GM06990 (cell line): ENCODE data around the gene CCNT1.

Source experiments
- DNase-seq: peaks from one replicate; pipeline ENCODE4 v3.0.0-alpha.2; 2011; ENCODE audit not compliant: insufficient read length; ENCODE audit errors: extremely low read depth
- H3K27me3 ChIP-seq: replicated peaks from 2 replicates; pipeline ENCODE4 v1.6.0; 2011; ENCODE audit warnings: low read length; ENCODE audit not compliant: control insufficient read depth, insufficient read depth
- H3K36me3 ChIP-seq: 2 replicates; pipeline ENCODE4 v1.5.1; 2011; ENCODE audit warnings: low read length; ENCODE audit not compliant: control insufficient read depth, insufficient read depth
- H3K4me3 ChIP-seq: replicated peaks from 2 replicates; pipeline ENCODE4 v1.5.1; 2011; ENCODE audit warnings: low read depth, mild to moderate bottlenecking, control low read depth, low read length
- CTCF ChIP-seq: IDR thresholded peaks from 2 replicates; pipeline ENCODE4 v1.5.1; 2011; ENCODE audit warnings: low read length, control low read depth, mild to moderate bottlenecking, inconsistent platforms; ENCODE audit not compliant: insufficient read depth, poor library complexity, severe bottlenecking

The CCNT1 gene

GRCh38 chr12:48716493-48717251 lies at the start of gene CCNT1:
Gene CCNT1 (minus strand): TSS chr12:48716707. CDS start chr12:48716675, 32 bp downstream.
- peak within 1 kb of the TSS; percentile 83 for H3K4me3 ChIP-seq
- DNase-seq = peak; percentile 99
- no peak for TF ChIP-seq CTCF

GRCh38 chr12:48765753-48766162 lies 49.3 kb upstream of the CCNT1 start:
- no peak for TF ChIP-seq CTCF
- Histone ChIP-seq H3K27me3 (no peaks in the 10 kb centered on the region; the same call in 1 of the 2 replicates), H3K36me3 (no peaks in the 10 kb centered on the region), H3K4me3 (no peak overlapping the region)
- no peak for DNase-seq

More at GRCh38 chr12:48716493-48717251, at the start of gene CCNT1:
- no peaks in the 10 kb centered on the region for H3K27me3 ChIP-seq
- no peaks in the 10 kb centered on the region; the same call in 1 of the 2 replicates for H3K36me3 ChIP-seq

GRCh38 chr12:48764521-48764920 lies 48.0 kb upstream of the CCNT1 start:
- no peak for DNase-seq

GRCh38 chr12:48758737-48759136 lies 42.2 kb upstream of the CCNT1 start:
- H3K4me3 ChIP-seq = no peak overlapping the region
- TF ChIP-seq CTCF = no peak
- no peaks in the 10 kb centered on the region for H3K36me3 ChIP-seq
- no peak for DNase-seq
- no peaks in the 10 kb centered on the region for H3K27me3 ChIP-seq

More at GRCh38 chr12:48764521-48764920, 48.0 kb upstream of the CCNT1 start:
- no peaks in the 10 kb centered on the region for H3K36me3 ChIP-seq
- TF ChIP-seq CTCF = no peak
- H3K27me3 ChIP-seq = no peaks in the 10 kb centered on the region; the same call in 1 of the 2 replicates
- H3K4me3 ChIP-seq = no peak overlapping the region

GRCh38 chr12:48758186-48758585 lies 41.7 kb upstream of the CCNT1 start:
- H3K36me3 ChIP-seq = no peaks in the 10 kb centered on the region
- no peak overlapping the region for H3K4me3 ChIP-seq
- no peak for TF ChIP-seq CTCF
- DNase-seq = no peak
- peaks cover under 1% of the 10 kb centered on the region; the same call in 1 of the 2 replicates for H3K27me3 ChIP-seq
